Left kidney (tissue), 2 donors: ENCODE data around the gene SSH2. TPM values are rescaled to one million over a fixed set of nuclear protein-coding genes. Genes with fewer than 3 reads are reported as not detected.
"Not testable (repeated sequence)": the region's sequence is repeated elsewhere in the genome, so short reads cannot be mapped to it uniquely, and the experiment has no call there.

ENCODE experiments used
- DNase-seq: peaks from one replicate; pipeline ENCODE4 v3.0.0-alpha.2; 2013
- polyA plus RNA-seq: library from polyadenylated mRNA; unstranded; fragments of 120-200 nt; gene quantifications from one replicate; pipeline ENCODE4 v1.2.1, GENCODE V29; 2013; ENCODE audit not compliant: insufficient read length

Gene SSH2
- polyA plus RNA-seq, 1 donor, result 19.9 TPM

DNA sequence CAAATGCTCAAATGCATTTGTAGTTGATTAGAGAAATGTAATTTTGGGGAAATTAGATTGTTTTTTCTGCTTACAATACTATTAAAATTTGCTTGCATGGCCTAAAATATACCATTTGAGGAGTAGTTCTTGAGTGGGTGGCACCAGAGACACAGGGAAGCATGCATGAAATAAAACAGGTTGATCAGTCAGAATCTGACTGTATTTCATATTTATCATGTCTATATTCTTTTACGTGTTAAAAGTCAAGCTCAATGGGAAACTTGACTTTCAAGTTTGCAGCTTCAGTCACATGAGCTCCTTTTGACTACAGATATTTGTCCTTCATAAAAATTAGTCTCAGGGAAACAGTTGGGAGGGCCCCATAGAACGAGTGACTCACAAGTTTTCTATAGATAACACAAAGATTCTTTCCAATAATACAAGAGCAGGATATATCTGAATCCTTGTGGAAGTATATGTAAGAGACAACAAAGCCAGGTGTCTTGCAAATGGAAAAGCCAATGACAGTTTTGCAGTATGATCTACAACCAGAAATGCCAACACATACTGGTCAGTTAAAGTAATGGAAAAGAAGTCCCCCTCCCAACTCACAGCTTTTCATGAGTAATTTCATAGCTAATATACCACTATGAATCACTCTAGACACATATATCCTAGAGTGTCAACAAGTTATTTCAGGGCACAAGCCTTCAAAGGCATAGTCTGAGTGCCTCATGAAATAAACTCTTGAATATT lies 265.1 kb downstream of the SSH2 start:
- DNase-seq, result no peak

DNA sequence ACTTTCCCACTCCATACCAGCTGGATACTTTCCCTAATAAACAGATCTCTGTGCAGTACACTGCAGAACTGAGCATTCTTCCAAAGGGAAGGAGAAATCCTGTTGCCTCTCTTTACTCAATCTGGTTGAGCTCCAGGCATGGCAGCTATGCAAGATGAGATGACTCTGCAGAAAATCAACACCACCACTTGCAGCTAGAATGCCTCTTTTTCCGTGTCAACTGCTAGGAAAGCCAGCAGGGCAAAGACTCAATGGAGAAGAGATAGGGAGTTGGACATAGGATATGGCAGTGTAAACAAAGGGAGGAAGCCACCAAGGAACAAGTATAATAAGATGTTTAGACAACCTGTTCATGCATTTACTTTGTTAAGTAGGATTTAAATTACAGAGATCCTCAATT lies 266.9 kb downstream of the SSH2 start:
- no peak for DNase-seq

DNA sequence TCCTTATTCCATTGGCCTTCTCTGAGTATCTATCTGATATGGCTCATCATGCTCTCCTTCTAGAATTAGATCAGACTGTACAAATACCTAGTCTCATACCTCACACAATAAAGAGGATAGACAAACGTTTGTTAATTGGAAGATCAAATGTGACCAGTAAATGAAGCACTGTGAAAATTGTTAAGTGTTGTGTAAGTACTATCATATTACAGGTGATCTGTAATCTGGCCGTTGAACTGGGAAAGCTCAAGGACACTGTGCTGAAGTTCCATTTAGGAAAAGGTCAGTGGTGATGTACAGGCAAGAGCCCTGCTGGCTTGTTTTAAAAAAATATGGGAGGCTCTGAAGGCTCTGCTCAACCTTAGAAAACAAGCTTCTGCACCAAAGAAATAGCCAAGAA lies 268.8 kb downstream of the SSH2 start:
- no peak for DNase-seq

DNA sequence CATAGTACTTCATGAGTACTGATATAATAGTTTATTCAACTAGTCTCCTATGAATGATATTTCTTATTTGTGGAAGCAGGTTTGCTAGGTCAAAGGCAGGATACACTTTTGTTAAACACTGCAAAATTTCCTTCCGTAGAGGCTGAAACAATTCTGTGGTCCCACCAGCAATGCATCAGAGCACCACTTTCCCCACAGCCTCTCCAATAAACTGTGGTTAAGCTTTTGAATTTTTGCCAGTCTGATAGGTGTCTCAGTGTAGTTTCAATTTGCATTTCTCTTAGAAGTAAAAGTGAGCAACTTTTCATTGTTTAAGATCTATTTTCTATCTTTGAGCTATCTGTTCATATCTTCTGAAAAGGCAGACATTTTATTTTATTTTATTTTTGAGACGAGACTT lies 270.9 kb downstream of the SSH2 start:
- no peak for DNase-seq

DNA sequence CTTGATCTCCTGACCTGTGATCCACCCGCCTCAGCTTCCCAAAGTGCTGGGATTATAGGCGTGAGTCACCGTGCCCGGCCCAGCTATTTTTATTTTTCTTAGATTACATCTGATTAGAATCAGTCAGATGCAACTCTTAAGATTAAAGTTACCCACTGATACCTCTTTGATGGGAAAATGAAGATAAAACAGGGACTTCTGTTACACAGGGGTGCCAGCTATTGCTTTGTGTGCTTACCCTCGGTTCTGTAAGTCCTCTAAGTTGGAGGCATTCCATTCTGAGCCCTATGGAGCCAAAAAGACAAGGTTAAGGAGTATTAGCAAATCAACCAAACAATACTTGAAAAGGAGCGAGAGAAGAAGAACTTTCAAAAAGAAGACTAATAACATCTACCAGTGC lies 274.7 kb downstream of the SSH2 start:
- DNase-seq, result no peak

DNA sequence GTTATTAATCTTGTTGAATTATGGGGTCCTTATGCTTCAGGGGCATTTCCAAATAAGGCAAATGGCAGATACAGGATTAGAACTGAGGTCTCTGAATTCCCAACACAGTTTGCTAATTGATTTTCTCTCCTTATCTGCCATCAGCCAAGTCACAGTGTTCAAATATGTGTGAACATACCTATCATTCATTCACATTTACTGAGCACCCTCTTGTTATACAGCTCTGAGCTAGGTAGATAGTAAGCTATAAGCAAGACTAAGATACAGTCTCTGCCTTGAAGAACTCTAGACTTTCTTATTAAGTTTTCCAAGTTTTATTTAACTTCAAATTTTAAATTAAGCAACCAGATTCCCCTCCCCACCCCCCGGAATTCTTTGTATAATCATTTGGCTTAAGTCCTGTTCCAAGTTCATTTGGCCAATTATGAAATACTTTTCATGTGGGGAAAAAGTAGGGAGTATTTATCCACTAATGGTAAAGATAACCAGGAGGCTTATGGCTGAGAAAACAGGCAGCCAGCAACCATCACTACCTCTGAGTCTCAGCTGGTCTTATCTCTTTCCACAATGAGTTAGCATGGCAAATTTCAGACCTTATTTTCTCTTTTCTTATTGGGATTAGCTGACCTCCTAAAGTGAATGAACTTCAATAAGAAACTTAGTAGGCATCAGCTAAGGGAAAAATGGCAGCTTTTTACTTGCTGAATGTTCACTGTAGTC lies 275.9 kb downstream of the SSH2 start:
- no peak for DNase-seq

DNA sequence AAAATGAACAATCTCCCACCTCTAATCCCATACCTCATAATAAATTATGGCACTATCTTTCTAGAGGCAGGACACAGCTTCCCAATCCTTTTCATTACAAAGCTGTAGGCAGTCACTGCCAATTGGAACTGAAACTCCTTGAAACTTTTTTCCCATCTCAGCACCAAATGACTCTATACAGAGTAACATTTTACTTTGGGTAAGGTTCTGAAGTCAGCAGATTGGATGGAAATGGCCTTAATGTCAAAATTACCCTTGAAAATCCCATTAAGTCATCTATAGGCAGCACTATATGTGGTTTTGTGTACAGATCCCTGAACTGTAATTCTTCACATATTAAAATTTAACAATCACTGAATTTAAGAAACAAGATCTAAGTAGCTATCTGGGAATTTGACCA lies 277.1 kb downstream of the SSH2 start:
- DNase-seq, result no peak

DNA sequence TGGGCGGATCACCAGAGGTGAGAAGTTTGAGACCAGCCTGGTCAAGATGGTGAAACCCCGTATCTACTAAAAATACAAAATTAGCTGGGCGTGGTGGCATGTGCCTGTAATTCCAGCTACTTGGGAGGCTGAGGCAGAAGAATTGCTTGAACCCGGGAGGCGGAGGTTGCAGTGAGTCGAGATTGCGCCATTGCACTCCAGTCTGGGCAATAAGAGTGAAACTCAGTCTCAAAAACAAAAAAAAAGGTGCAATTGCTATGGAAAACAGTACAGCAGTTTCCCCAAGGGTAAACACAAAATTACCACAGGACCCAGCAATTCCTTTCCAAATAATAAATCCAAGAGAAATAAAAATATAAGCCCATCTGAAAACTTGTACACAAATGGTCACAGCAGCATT lies 278.1 kb downstream of the SSH2 start:
- not testable (repeated sequence) for DNase-seq

DNA sequence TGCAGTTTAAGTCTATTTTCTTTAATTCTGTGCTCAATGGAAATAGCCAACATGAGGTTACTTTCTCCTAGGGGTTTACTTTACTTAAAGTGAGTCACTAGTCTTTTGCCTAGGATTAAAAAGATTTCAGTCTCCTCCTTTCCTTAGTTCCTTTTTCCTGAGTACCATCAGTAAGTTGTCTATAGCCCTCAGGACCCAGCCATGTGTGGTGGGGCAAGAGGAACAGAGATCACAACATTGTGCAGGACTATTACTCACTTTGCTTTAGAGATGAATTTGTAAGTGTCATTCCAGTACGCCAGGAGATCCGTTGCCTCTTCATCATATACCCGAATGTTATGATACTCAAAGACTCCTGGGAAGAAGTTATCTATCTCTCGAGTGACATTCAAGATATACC lies 279.6 kb downstream of the SSH2 start:
- no peak for DNase-seq

DNA sequence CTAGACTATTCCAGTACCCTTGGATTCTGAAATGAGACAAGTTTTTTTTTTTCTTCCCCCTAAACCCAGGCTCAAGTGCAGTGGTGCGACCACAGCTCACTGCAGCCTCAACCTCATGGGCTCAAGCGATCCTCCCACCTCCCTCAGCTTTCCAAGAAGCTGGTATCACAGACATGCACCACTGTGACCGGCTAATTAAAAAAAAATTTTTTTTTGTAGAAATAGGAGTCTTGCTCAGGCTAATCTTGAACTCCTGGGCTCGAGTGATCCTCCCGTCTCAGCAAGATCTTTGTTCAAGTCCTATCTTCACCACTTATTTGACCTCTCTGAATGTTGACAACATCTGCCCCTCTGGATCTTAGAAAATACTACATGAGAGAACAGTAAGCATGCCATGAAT lies 280.7 kb downstream of the SSH2 start:
- DNase-seq, result no peak

DNA sequence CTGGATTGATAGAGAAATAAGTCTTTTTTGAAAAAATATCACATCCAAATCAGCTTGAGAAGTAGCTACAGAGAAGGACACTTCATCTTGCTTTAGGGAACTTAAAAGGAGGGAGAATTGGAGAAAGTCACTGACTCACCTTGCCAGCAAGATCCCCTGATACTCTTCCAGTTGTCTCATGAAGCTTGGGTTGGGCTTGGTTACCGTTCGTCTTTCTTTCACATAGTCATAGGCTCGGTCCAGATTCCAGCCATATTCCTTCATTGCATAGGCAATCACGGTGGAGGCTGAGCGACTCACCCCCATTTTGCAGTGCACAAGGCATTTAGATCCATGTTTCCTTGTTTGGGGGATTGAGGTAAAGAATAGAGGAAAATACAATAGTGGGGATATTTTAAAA lies 282.0 kb downstream of the SSH2 start:
- DNase-seq, result no peak

DNA sequence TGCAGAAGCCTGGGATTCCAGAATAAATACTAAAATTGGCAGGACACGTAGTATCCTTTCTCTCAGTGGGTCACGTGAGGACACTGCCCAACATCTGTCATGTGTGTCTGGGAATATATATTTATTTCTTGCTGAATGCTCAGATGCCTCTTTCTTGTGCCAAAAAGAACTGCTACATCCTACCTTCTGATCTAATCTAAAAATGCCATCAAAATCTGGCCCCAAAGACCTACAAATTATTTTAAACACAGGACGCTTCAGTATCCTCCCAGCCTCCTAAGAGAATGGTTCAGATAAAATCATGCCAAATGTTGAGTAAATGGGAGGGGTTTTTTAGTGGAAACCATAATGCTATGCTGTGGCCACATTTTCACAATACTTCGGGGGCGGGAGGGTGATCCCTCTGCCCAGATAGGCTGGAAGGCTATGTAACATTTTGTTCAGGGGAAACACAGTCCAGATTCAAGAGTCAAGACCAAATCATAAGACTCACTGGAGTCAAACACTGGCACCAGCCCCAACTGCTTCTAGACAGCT lies 284.4 kb downstream of the SSH2 start:
- no peak for DNase-seq

DNA sequence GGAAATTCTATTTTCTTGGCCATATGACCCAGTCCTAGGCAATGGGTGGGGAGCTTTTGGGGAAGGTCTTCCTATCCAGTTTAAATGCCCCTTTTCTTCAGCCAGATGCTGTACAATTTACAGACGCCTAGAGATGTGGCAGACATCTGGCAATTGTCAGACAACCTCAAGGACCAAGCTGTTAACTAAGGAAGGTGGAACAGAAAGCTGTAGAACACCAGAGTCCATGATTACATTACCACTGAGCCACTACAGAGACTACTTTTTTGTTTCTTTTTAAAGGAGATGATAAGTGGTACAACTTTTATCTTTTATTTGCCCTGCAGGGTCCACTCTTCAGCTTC lies 286.2 kb downstream of the SSH2 start:
- no peak for DNase-seq

DNA sequence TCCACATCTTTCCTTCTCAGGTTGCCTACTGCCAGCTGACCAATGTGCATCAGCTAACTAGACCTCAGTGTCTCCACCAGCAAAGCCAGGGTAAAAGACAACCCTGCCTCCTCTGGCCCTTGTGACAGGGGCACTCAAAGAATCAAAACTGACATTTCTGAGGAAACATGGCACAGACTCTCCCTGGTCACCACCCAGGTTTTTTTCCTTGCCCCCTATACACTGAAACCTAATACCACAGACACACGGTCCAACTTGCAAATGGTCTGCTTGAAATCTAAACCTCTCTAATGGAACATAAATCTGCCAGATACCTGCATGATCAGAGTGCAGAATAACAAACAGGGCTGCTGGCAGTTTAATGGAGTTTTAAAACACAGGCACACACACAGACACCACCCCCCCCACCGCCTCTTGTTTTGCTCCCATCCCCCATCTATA lies 287.8 kb downstream of the SSH2 start:
- DNase-seq, result peak; percentile 81

DNA sequence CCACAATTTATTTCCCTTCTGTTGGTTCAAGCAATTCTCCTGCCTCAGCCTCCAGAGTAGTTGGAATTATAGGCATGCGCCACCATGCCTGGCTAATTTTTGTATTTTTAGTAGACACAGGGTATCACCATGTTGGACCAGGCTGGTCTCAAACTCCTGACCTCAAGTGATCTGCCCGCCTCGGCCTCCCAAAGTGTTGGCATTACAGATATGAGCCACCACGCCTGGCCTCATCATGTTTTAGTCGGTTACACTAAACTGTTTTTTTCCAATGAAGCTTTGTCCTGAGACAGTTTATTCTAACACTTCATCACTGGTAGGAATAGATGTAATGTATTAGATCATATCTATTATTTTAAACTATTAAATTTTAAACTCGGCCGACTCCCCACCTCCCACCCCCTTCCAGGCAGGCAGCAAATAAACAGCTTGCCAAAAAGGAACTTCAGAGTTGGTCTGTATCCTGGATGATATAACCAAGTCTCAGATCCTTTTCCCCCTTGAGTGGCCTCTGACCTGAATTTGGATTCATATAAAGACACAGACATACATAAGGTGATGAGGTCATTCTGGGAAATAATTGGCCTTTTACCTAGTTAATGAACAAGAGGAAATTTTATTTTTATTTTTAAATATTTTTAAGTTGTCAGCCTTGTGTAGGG lies 288.9 kb downstream of the SSH2 start:
- DNase-seq, result no peak

DNA sequence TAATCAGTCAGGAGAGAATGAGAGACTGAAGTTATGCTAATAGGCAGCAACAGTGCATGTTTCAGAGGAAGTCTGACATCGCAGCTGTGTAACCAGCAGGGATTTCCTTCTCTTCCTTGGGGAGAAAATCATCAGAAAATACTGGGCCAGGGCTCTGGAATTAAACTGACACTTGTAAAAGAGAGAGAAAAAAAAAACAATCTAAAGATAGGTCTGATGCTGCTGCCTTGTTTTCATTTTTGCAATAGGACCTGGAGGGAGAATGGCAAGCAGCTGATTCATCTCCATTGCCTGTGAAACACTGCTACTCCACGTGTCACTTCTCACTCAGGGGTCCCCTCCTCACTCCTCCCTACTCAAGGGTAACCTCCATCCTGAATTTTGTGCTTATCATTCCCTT lies 289.6 kb downstream of the SSH2 start:
- no peak for DNase-seq

DNA sequence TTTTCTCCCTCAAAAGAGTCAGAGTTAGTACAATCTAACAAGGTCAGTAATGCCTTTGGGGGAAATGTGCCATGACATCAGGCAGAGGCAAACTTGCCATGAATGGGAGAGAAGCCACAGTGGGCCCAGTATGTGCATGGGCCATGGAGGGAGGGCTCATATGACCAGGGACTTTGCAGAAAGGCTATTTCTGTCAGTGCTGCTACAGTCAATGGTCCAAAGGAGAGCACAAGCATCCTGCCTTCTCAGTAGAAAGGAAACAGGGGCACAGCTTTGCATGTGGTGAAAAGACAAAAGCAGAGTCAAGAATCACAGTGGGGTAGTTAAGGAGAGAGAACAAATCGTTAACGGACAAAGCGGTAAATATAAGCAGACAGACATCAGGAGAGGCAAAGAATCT lies 296.1 kb downstream of the SSH2 start:
- DNase-seq, result no peak

DNA sequence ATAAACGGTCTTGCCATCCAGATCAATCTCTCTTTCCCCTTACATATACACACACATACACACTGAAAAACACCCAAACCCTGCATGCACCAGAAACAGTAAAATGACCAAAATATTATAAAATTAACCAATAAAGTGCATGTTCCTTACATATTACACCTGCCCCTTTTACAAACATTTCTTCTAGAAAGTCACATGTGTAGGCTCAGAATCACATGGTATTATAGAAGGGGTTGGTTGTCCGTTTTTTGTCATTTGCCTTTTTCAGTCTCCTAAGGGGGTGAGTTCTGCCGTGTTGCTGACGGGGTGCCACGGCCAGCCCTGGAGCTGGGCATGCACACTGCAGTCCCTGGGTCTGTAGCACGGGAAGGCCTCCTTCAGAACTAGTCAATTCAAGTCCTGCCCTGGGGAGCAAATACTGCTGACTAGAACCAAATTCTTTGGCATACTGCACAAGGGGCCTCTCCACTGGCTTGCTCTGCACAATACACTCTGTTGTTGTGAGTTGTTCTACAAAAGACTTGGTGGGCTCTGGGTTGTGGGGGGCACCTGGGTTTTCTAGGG lies 299.3 kb downstream of the SSH2 start:
- DNase-seq, result no peak

DNA sequence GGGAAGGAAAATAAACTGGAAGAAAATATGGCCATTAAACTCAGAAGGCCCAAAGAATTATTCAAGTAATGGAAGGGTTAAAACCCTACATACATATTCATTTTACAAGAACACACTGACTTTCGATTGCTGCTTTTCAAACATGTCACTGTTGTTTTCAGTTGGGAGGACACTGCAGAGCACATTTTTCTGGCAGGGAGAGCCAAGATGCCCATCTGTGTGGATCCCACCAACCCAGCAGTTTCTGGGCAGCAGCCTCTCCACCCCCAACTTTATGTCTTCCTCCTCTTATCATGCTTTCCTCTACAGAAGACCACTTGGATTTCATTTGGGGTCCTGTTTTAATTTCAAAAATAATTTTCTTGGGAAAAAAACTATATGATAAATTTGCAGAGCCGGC lies 300.2 kb downstream of the SSH2 start:
- DNase-seq, result no peak

DNA sequence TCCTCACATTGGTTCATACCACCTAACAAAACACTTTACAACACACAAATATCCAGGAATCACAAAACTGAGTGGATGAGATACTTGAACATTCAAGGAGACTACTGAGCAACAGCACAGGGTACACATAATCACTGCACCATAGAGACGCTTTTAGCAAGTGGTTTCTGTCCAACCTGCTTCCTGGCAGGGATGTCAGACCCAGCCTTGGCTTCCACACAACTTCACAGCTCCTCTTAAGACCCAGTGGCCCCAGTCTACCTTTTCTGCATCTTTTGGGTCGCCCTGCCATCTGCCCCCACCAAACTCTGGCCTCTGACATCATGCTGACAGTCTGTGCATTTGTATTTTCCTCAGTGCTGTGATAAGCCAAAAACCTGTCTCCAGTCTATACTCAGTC lies 301.4 kb downstream of the SSH2 start:
- no peak for DNase-seq

DNA sequence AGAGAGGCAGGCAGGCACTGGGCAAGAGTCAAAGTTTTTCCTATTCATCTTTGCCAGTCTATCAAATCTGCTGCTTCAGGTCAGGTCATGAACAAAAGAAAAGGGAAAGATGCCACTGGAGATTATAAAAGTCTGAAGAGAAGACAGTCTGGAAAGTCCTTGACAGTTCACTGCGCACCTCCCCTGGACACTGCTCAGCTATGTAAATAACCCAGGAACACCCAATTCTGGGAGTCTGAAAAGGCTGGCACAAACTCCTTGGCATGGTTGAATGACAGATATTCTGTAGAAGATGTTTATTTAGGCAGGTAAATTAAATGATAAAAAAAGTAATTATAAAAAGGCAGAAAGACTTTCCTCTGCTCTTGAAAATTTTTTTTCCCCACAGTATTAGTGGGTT lies 302.1 kb downstream of the SSH2 start:
- DNase-seq, result no peak

DNA sequence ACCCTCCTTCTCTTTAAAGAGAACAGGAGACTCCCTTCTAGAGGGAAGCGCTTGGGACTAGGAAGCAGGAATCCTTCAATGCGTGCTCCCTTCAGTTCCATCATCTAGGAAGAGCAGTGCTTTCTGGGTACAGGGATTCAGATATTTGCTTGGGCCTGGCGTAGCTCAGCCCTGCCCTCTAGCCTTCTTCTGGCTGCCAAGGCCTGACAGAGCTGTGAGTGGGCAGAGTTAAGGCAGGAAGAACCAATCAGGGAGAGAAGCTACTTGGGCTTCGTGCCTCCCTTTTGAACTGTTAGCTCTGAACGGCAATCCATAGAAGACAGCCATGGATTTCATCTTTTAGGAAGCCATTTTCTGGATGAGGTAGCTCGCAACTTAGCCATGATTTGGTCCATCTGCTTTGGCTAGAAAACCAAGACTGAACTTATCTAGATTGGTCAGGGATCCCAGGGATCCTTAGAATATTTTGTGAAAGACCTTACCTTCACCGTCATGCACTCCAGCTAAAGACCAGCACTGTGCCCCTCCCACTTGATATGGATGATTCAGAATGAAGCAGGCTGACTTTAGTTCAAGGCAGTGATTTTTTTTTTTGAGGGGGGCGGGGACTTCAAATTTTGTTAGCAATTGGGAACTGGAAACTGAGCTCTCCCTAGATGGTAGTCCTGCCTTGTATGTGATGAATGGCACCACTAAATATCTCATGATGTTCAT lies 304.8 kb downstream of the SSH2 start:
- no peak for DNase-seq
